ENCODE data around the gene RELB. TPM values are rescaled to one million over a fixed set of nuclear protein-coding genes. Genes with fewer than 3 reads are reported as not detected.

Gene RELB
- polyA plus RNA-seq, 2 of the 4 experiments (the other 2 are of a cell fraction) = 8.1 to 9.6 TPM

GRCh38 chr19:45074744-45075300 is 73.6 kb downstream of the RELB start:
- POLR2A ChIA-PET = interaction anchor here (2.0 kb wide), 1 partner anchor 17 kb away, joined by 8 read pairs; no protein-coding TSS in a partner anchor
- TF ChIP-seq MAZ (IDR thresholded peaks at IDR 0.05; ENCODE audit: borderline replicate concordance, low read depth, low read length) = no peak
- TF ChIP-seq HOXB5 (CRISPR knock-in tag; IDR thresholded peaks at IDR 0.05) = no peak
- TF ChIP-seq HES2 (IDR thresholded peaks at IDR 0.05) = no peak
- no peak for TF ChIP-seq NR3C1 (IDR thresholded peaks at IDR 0.05)
- 79% methylated on average over 11 of the region's 11 CpGs for WGBS (ENCODE audit: missing lambda C conversion rate)
- no peak for DNase-seq (ENCODE audit: low read depth in 1 of 2, low spot score in 1 of 2)
- H3K27ac ChIP-seq = peak overlapping the region; percentile 77 to 90; a peak in 5 of 6 replicates
- peaks cover 23% of the 10 kb centered on the region for H3K4me1 ChIP-seq
- no peaks in the 10 kb centered on the region for H3K9me3 ChIP-seq
- H3K4me3 ChIP-seq = peak overlapping the region; percentile 66
- peak overlapping the region; percentile 84 for H3K4me2 ChIP-seq
- no peak for FAIRE-seq
- no peak; a peak in 1 of 6 replicates for ATAC-seq
- CTCF ChIA-PET = interaction anchor here (0.8 to 7.7 kb wide), 6 partner anchors 9 to 172 kb away, joined by 3 to 56 read pairs (median 4); no protein-coding TSS in a partner anchor

- TF ChIP-seq CHD4 (IDR thresholded peaks at IDR 0.05; ENCODE audit: borderline replicate concordance) (no peak), POLR2A (IDR thresholded peaks at IDR 0.05; ENCODE audit: low read length) (peak; percentile 23; the same call in 1 of the 2 replicates)
- ATAC-seq (peak; percentile 60 to 83), DNase-seq (ENCODE audit: low read depth in 1 of 2, low spot score in 1 of 2) (peak; percentile 85 to 86), FAIRE-seq (no peak)
- 9% methylated on average over 20 of the region's 26 CpGs for WGBS (ENCODE audit: missing lambda C conversion rate)
- Histone ChIP-seq H3K4me1 (peaks cover 27% of the 10 kb centered on the region), H3K4me2 (peak overlapping the region; percentile 84), H3K4me3 (peak overlapping the region; percentile 66), H3K9me3 (no peaks in the 10 kb centered on the region), H3K27ac (peak overlapping the region; percentile 77 to 90)
- ChIA-PET CTCF (interaction anchor here (0.8 to 7.7 kb wide), 5 partner anchors 14 to 172 kb away, joined by 4 to 56 read pairs (median 5); no protein-coding TSS in a partner anchor), POLR2A (interaction anchor here (2.0 kb wide), 1 partner anchor 16 kb away, joined by 8 read pairs; no protein-coding TSS in a partner anchor)
Measured at GRCh38 chr19:45075301-45076028, 74.2 kb downstream of the RELB start.

GRCh38 chr19:45076029-45076850 is 75.0 kb downstream of the RELB start, which contains the start of gene ZNF296:
Gene ZNF296 (minus strand): TSS chr19:45076478. CDS start chr19:45076373, 105 bp downstream.
- CTCF ChIA-PET = interaction anchor here (1.2 to 7.7 kb wide), 4 partner anchors 11 to 27 kb away, joined by 3 to 56 read pairs (median 6); no protein-coding TSS in a partner anchor
- peak within 1 kb of the TSS; percentile 77 to 90 for H3K27ac ChIP-seq
- DNase-seq (ENCODE audit: low read depth in 1 of 2, low spot score in 1 of 2) = peak; percentile 84 to 94
- ATAC-seq = peak; percentile 66 to 69
- H3K4me3 ChIP-seq = peak within 1 kb of the TSS; percentile 66
- peaks cover 31% of the 10 kb centered on the region for H3K4me1 ChIP-seq
- FAIRE-seq = no peak
- POLR2A ChIA-PET = interaction anchor here (1.0 kb wide), 1 partner anchor 15 kb away, joined by 3 read pairs; no protein-coding TSS in a partner anchor
- peak within 1 kb of the TSS; percentile 84 for H3K4me2 ChIP-seq
- 4% methylated on average over 63 of the region's 81 CpGs for WGBS (ENCODE audit: missing lambda C conversion rate)
- no peaks in the 10 kb centered on the region for H3K9me3 ChIP-seq
- TF ChIP-seq POLR2AphosphoS2 (conservative IDR thresholded peaks at IDR 0.05; ENCODE audit: low read length) (no peak), CHD4 (IDR thresholded peaks at IDR 0.05; ENCODE audit: borderline replicate concordance) (no peak), CEBPB (IDR thresholded peaks at IDR 0.05) (no peak), FOSL2 (IDR thresholded peaks at IDR 0.05) (no peak), FOSL2 (CRISPR knock-in tag; IDR thresholded peaks at IDR 0.05) (0 out of 2 replicates have a peak, but pooled peaks have one; percentile 21), JUN (IDR thresholded peaks at IDR 0.05) (peak; percentile 24 to 73; a peak in 1 of 5 replicates), MAX (IDR thresholded peaks at IDR 0.05) (peak; percentile 94), REST (IDR thresholded peaks at IDR 0.05) (no peak), POLR2A (IDR thresholded peaks at IDR 0.05; ENCODE audit: low read length) (peak; percentile 93), BHLHE40 (IDR thresholded peaks at IDR 0.05; ENCODE audit: low read depth, low read length) (peak; percentile 92), TP53 (CRISPR knock-in tag; IDR thresholded peaks at IDR 0.05) (peak; percentile 77; the same call in 1 of the 2 replicates), PBX3 (IDR thresholded peaks at IDR 0.05) (peak; percentile 72), HMGXB4 (CRISPR knock-in tag; IDR thresholded peaks at IDR 0.05; ENCODE audit: borderline replicate concordance) (no peak), NPAS2 (CRISPR knock-in tag; IDR thresholded peaks at IDR 0.05; ENCODE audit: borderline replicate concordance) (peak; percentile 85), RNF2 (IDR thresholded peaks at IDR 0.05; ENCODE audit: borderline replicate concordance, low read depth) (peak; percentile 64; the same call in 1 of the 2 replicates), CHD2 (IDR thresholded peaks at IDR 0.05; ENCODE audit: low read length, partially characterized antibody) (no peak), HOXB5 (CRISPR knock-in tag; IDR thresholded peaks at IDR 0.05) (no peak), PHF8 (IDR thresholded peaks at IDR 0.05; ENCODE audit: borderline replicate concordance, low read depth) (peak; percentile 74; the same call in 1 of the 2 replicates), MAZ (IDR thresholded peaks at IDR 0.05; ENCODE audit: borderline replicate concordance, low read depth, low read length) (peak; percentile 27; the same call in 1 of the 2 replicates)

All from A549 (cell line).